Measurements from ENCODE around the gene GNG13. TPM values are rescaled to one million over a fixed set of nuclear protein-coding genes. Genes with fewer than 3 reads are reported as not detected.

GNG13 gene
- total RNA-seq, 1 donor from 2014 or later: not detected

- H3K4me1 Mint-ChIP-seq (ENCODE audit: low read depth, unreplicated experiment): peaks cover 1% of the 10 kb centered on the region
- no peak for DNase-seq
- peaks cover 14% of the 10 kb centered on the region for H3K36me3 Mint-ChIP-seq (ENCODE audit: unreplicated experiment)
- no peak overlapping the region for H3K27ac Mint-ChIP-seq (ENCODE audit: unreplicated experiment)
- peaks cover 17% of the 10 kb centered on the region for H3K9me3 Mint-ChIP-seq (ENCODE audit: unreplicated experiment)
- no peak for TF ChIP-seq CTCF (IDR thresholded peaks at IDR 0.05; ENCODE audit: partially characterized antibody, unreplicated experiment)
- peaks cover 7% of the 10 kb centered on the region for H3K27me3 Mint-ChIP-seq (ENCODE audit: unreplicated experiment)
- H3K4me3 Mint-ChIP-seq (ENCODE audit: unreplicated experiment): no peak overlapping the region
Measured at GRCh38 chr16:842061-842476, 41.5 kb upstream of the GNG13 start.

GRCh38 chr16:841455-842060, 41.0 kb upstream of the GNG13 start:
- DNase-seq: no peak
- no peak overlapping the region for H3K27ac Mint-ChIP-seq (ENCODE audit: unreplicated experiment)
- H3K36me3 Mint-ChIP-seq (ENCODE audit: unreplicated experiment): peaks cover 16% of the 10 kb centered on the region
- no peak overlapping the region for H3K4me3 Mint-ChIP-seq (ENCODE audit: unreplicated experiment)
- peaks cover 6% of the 10 kb centered on the region for H3K27me3 Mint-ChIP-seq (ENCODE audit: unreplicated experiment)
- no peak for TF ChIP-seq CTCF (IDR thresholded peaks at IDR 0.05; ENCODE audit: partially characterized antibody, unreplicated experiment)
- peaks cover 1% of the 10 kb centered on the region for H3K4me1 Mint-ChIP-seq (ENCODE audit: low read depth, unreplicated experiment)
- H3K9me3 Mint-ChIP-seq (ENCODE audit: unreplicated experiment): peaks cover 17% of the 10 kb centered on the region

GRCh38 chr16:840561-841454, 40.3 kb upstream of the GNG13 start:
- no peak for TF ChIP-seq CTCF (IDR thresholded peaks at IDR 0.05; ENCODE audit: partially characterized antibody, unreplicated experiment)
- H3K4me1 Mint-ChIP-seq (ENCODE audit: low read depth, unreplicated experiment): peaks cover 1% of the 10 kb centered on the region
- H3K4me3 Mint-ChIP-seq (ENCODE audit: unreplicated experiment): no peak overlapping the region
- H3K9me3 Mint-ChIP-seq (ENCODE audit: unreplicated experiment): peaks cover 19% of the 10 kb centered on the region
- H3K27ac Mint-ChIP-seq (ENCODE audit: unreplicated experiment): no peak overlapping the region
- peaks cover 19% of the 10 kb centered on the region for H3K36me3 Mint-ChIP-seq (ENCODE audit: unreplicated experiment)
- H3K27me3 Mint-ChIP-seq (ENCODE audit: unreplicated experiment): peaks cover 4% of the 10 kb centered on the region
- no peak for DNase-seq

- DNase-seq: no peak
- Mint-ChIP-seq H3K4me3 (ENCODE audit: unreplicated experiment) (no peak overlapping the region), H3K27ac (ENCODE audit: unreplicated experiment) (no peak overlapping the region), H3K27me3 (ENCODE audit: unreplicated experiment) (peaks cover 4% of the 10 kb centered on the region), H3K9me3 (ENCODE audit: unreplicated experiment) (peaks cover 19% of the 10 kb centered on the region), H3K36me3 (ENCODE audit: unreplicated experiment) (peaks cover 15% of the 10 kb centered on the region), H3K4me1 (ENCODE audit: low read depth, unreplicated experiment) (peaks cover 1% of the 10 kb centered on the region)
- TF ChIP-seq CTCF (IDR thresholded peaks at IDR 0.05; ENCODE audit: partially characterized antibody, unreplicated experiment): no peak
Measured at GRCh38 chr16:839643-840408, 39.3 kb upstream of the GNG13 start.

All from glutamatergic neuron (in vitro differentiated cells).